Liver (tissue), 3 donors: ENCODE results near the gene MPC1.

ENCODE experiments used
- EGR1 ChIP-seq, 2 donors: IDR thresholded peaks; 2 replicates each; pipeline ENCODE4 v1.6.1; 2016 to 2018; ENCODE audit warnings: antibody characterized with exemption in 2 of 2, low read depth in 2 of 2
- GABPA ChIP-seq, 2 donors: IDR thresholded peaks in 1 of 2; conservative IDR thresholded peaks in 1 of 2; 2 replicates each; pipeline ENCODE4 v1.6.1; 2016; ENCODE audit warnings: antibody characterized with exemption in 2 of 2, mild to moderate bottlenecking in 1 of 2, moderate library complexity in 1 of 2
- HNF4A ChIP-seq, 2 donors: conservative IDR thresholded peaks; 2 replicates each; pipeline ENCODE4 v1.6.1; 2016; ENCODE audit warnings: antibody characterized with exemption in 2 of 2, mild to moderate bottlenecking in 2 of 2
- JUND ChIP-seq, 2 donors: IDR thresholded peaks; 2 replicates each; pipeline ENCODE4 v1.6.1; 2016; ENCODE audit warnings: antibody characterized with exemption in 2 of 2
- MAX ChIP-seq: IDR thresholded peaks from 2 replicates; pipeline ENCODE4 v1.6.1; 2016; ENCODE audit warnings: antibody characterized with exemption
- NR2F2 ChIP-seq: IDR thresholded peaks from 2 replicates; pipeline ENCODE4 v1.6.1; 2016; ENCODE audit warnings: antibody characterized with exemption
- RAD21 ChIP-seq, 2 donors: IDR thresholded peaks; 2 replicates each; pipeline ENCODE4 v1.6.1; 2016; ENCODE audit warnings: antibody characterized with exemption in 2 of 2, mild to moderate bottlenecking in 2 of 2
- TAF1 ChIP-seq: conservative IDR thresholded peaks from 2 replicates; pipeline ENCODE4 v1.6.1; 2016; ENCODE audit warnings: antibody characterized with exemption, mild to moderate bottlenecking
- YY1 ChIP-seq: IDR thresholded peaks from 2 replicates; pipeline ENCODE4 v1.6.1; 2016; ENCODE audit warnings: antibody characterized with exemption, mild to moderate bottlenecking
- ZBTB33 ChIP-seq: IDR thresholded peaks from 2 replicates; pipeline ENCODE4 v1.6.1; 2016; ENCODE audit warnings: antibody characterized with exemption
- TF ChIP-seq, protein P1 (sequence below): fragments of 150-350 bp; IDR thresholded peaks from 2 replicates; pipeline ENCODE4 v1.5.1; 2017; ENCODE audit warnings: improper control_type of control experiment, low read depth, low read length; ENCODE audit not compliant: missing input control
- donor health status: healthy.
- donor health status: healthy.

DNA sequence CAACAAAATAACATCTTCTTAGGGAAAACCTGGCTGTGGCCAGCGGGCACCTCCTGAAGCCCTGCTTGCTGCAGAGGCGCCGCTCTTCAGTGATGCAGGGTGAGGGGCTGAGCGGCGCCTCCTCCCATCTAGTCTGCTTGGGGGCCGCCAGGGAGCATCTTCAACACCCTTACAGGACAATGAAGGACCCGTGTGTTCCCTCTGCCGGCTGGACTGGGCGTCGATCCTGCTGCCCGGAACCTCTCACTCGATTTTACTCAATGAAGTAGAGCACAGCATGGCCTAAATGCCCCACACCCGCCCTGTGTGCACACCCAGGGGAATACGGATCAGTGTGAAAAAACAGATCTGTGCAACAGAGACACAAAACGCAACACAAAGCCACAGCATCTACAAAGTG lies 28.5 kb upstream of the MPC1 start:
- no peak for TF ChIP-seq MAX
- TF ChIP-seq HNF4A (conservative IDR thresholded peaks at IDR 0.05) = no peak
- TF ChIP-seq, protein P1, sequence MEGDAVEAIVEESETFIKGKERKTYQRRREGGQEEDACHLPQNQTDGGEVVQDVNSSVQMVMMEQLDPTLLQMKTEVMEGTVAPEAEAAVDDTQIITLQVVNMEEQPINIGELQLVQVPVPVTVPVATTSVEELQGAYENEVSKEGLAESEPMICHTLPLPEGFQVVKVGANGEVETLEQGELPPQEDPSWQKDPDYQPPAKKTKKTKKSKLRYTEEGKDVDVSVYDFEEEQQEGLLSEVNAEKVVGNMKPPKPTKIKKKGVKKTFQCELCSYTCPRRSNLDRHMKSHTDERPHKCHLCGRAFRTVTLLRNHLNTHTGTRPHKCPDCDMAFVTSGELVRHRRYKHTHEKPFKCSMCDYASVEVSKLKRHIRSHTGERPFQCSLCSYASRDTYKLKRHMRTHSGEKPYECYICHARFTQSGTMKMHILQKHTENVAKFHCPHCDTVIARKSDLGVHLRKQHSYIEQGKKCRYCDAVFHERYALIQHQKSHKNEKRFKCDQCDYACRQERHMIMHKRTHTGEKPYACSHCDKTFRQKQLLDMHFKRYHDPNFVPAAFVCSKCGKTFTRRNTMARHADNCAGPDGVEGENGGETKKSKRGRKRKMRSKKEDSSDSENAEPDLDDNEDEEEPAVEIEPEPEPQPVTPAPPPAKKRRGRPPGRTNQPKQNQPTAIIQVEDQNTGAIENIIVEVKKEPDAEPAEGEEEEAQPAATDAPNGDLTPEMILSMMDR = no peak
- TF ChIP-seq ZBTB33 = no peak
- TF ChIP-seq JUND (IDR thresholded peaks at IDR 0.05) = no peak
- TF ChIP-seq YY1 = no peak
- TF ChIP-seq TAF1 = no peak
- no peak for TF ChIP-seq NR2F2
- TF ChIP-seq EGR1 (IDR thresholded peaks at IDR 0.05; ENCODE audit: low read depth in 2 of 2) = no peak
- no peak for TF ChIP-seq RAD21 (IDR thresholded peaks at IDR 0.05)
- TF ChIP-seq GABPA (IDR thresholded peaks at IDR 0.05 in 1 of 2, conservative IDR thresholded peaks at IDR 0.05 in 1 of 2) = no peak
